Endothelial cell of umbilical vein (primary cell): ENCODE results near the gene AHNAK2. TPM values are rescaled to one million over a fixed set of nuclear protein-coding genes. Genes with fewer than 3 reads are reported as not detected.
"Not testable (repeated sequence)": the region's sequence is repeated elsewhere in the genome, so short reads cannot be mapped to it uniquely, and the experiment has no call there.

Experiments used
- BruUV-seq: library from RNA; stranded (reverse); fragments of 400-500 nt; replicated peaks from 2 replicates; lab custom pipeline; 2021; lab: Mats Ljungman, UMichigan
- CTCF ChIA-PET: fragments of 300-600, 350-600 bp; sonication (Branson Sonifier 250); formaldehyde crosslinking; loops from one replicate; lab custom pipeline; 2021; ENCODE audit warnings: antibody characterized with exemption, inconsistent platforms; lab: Charles Lee
- POLR2A ChIA-PET: fragments of 300-600, 350-600 bp; sonication (Branson Sonifier 250); formaldehyde crosslinking; loops from one replicate; lab custom pipeline; 2021; ENCODE audit warnings: antibody characterized with exemption, inconsistent platforms; lab: Charles Lee
- DNase-seq: peaks from one replicate; pipeline ENCODE4 v3.0.0-alpha.2; 2011; ENCODE audit warnings: low read depth, low spot score
- FAIRE-seq: peaks from 2 replicates; lab custom pipeline; 2011; peaks lifted over from hg19 to GRCh38; lab: Jason Lieb, UNC
- H2AFZ ChIP-seq: 2 replicates; pipeline ENCODE4 v1.6.0; 2012; ENCODE audit warnings: low read depth, low read length, control low read depth, inconsistent platforms
- H3K27ac ChIP-seq: 2 replicates; pipeline ENCODE4 v1.5.1; 2011; ENCODE audit warnings: low read depth, mild to moderate bottlenecking, control low read depth, low read length, moderate library complexity; ENCODE audit not compliant: insufficient read depth
- H3K27me3 ChIP-seq, 2 experiments: 2 replicates each; pipeline versions ENCODE4 v1.6.0 to v1.6.1; 2011; ENCODE audit warnings: low read length in 2 of 2, mixed read lengths in 1 of 2; ENCODE audit not compliant: control insufficient read depth in 2 of 2, insufficient read depth in 2 of 2
- H3K36me3 ChIP-seq, 2 experiments: 2 replicates in 1 of 2; 3 replicates in 1 of 2; pipeline ENCODE4 v1.5.1; 2011; ENCODE audit warnings: low read length in 2 of 2, mild to moderate bottlenecking in 1 of 2, moderate library complexity in 1 of 2; ENCODE audit not compliant: control insufficient read depth in 2 of 2, insufficient read depth in 2 of 2; ENCODE audit errors: extremely low read depth in 1 of 2
- H3K4me1 ChIP-seq: 3 replicates; pipeline ENCODE4 v1.5.1; 2011; ENCODE audit warnings: mild to moderate bottlenecking, low read length; ENCODE audit not compliant: control insufficient read depth, insufficient read depth; ENCODE audit errors: extremely low read depth
- H3K4me2 ChIP-seq: 2 replicates; pipeline ENCODE4 v1.6.1; 2011; ENCODE audit warnings: low read length, control low read depth, mixed read lengths; ENCODE audit not compliant: insufficient read depth
- H3K4me3 ChIP-seq, 3 experiments: fragments of 200-600 bp in 1 of 3; sonication (generic), shearing (Covaris generic) in 1 of 3; replicated peaks in 1 of 3; 2 replicates each; pipeline ENCODE4 v1.5.1; 2011 to 2016; ENCODE audit warnings: control low read depth in 3 of 3, low read length in 3 of 3, mild to moderate bottlenecking in 2 of 3, inconsistent platforms in 1 of 3, low read depth in 1 of 3, moderate library complexity in 1 of 3; ENCODE audit not compliant: insufficient read depth in 1 of 3
- H3K79me2 ChIP-seq: 2 replicates; pipeline ENCODE4 v1.6.0; 2012; ENCODE audit warnings: low read length, inconsistent platforms; ENCODE audit not compliant: control insufficient read depth, insufficient read depth
- H3K9ac ChIP-seq: replicated peaks from 2 replicates; pipeline ENCODE3; 2011; ENCODE audit warnings: low read length, control low read depth; ENCODE audit not compliant: insufficient read depth; ENCODE audit errors: extremely low read depth
- H3K9me1 ChIP-seq: replicated peaks from 3 replicates; pipeline ENCODE4 v1.6.0; 2011; ENCODE audit warnings: mild to moderate bottlenecking, low read length; ENCODE audit not compliant: control insufficient read depth, insufficient read depth; ENCODE audit errors: extremely low read depth
- H3K9me3 ChIP-seq: replicated peaks from 2 replicates; pipeline ENCODE4 v1.5.1; 2012; ENCODE audit warnings: low read length, inconsistent platforms; ENCODE audit not compliant: control insufficient read depth, insufficient read depth
- H4K20me1 ChIP-seq: replicated peaks from 2 replicates; pipeline ENCODE3; 2011; ENCODE audit warnings: mild to moderate bottlenecking, low read length; ENCODE audit not compliant: control insufficient read depth, insufficient read depth; ENCODE audit errors: extremely low read depth
- EZH2 ChIP-seq: IDR thresholded peaks from 2 replicates; pipeline ENCODE4 v1.6.1; 2012; ENCODE audit warnings: borderline replicate concordance, low read depth, mild to moderate bottlenecking, moderate library complexity, low read length, inconsistent platforms; ENCODE audit not compliant: severe bottlenecking
- FOS ChIP-seq: IDR thresholded peaks from 2 replicates; pipeline ENCODE4 v1.6.1; 2011; ENCODE audit warnings: mild to moderate bottlenecking, low read length, moderate library complexity, borderline replicate concordance; ENCODE audit not compliant: insufficient read depth
- GATA2 ChIP-seq: IDR thresholded peaks from 2 replicates; pipeline ENCODE4 v1.7.0; 2011; ENCODE audit warnings: low read depth, mild to moderate bottlenecking, moderate library complexity, mixed read lengths, low read length; ENCODE audit not compliant: insufficient read length, insufficient read depth
- JUN ChIP-seq: IDR thresholded peaks from 2 replicates; pipeline ENCODE4 v1.6.1; 2011; ENCODE audit warnings: borderline replicate concordance, low read depth; ENCODE audit not compliant: insufficient read length, insufficient read depth
- MAX ChIP-seq: IDR thresholded peaks from 2 replicates; pipeline ENCODE4 v1.6.1; 2011; ENCODE audit not compliant: insufficient read depth, insufficient read length
- MYC ChIP-seq: IDR thresholded peaks from one replicate; pipeline ENCODE4 v1.6.1; 2011; ENCODE audit warnings: mild to moderate bottlenecking, low read depth, low read length
- POLR2A ChIP-seq: IDR thresholded peaks from 2 replicates; pipeline ENCODE4 v1.6.1; 2012; ENCODE audit warnings: low read depth, mild to moderate bottlenecking, control low read depth, low read length
- POLR2AphosphoS5 ChIP-seq: IDR thresholded peaks from 2 replicates; pipeline ENCODE4 v1.6.1; 2012; ENCODE audit warnings: low read depth, mild to moderate bottlenecking, control low read depth, low read length, moderate library complexity; ENCODE audit not compliant: insufficient read depth
- dilution Hi-C: fragments of 300-500 bp; cut with MboI; formaldehyde crosslinking; loops from one replicate; pipeline ENCODE4 v1.15.0; 2019; ENCODE audit warnings: low sequenced_read_pairs; ENCODE audit not compliant: extremely low pct_ligation_motif_present
- intact Hi-C: fragments of 100-400 bp; cut with micrococcal nuclease; formaldehyde crosslinking; loops from one replicate; pipeline ENCODE4 v1.10.0; 2022
- polyA plus RNA-seq, 4 experiments: library from polyadenylated mRNA; depleted of rRNA in 3 of 4; stranded (reverse) in 3 of 4; unstranded in 1 of 4; fragments of >200 nt; gene quantifications; 2 replicates each; pipeline versions ENCODE4 v1.2.1 to v1.2.3, GENCODE V29; 2011 to 2012; ENCODE audit warnings: missing spikeins in 1 of 4
- total RNA-seq: library from RNA; stranded (reverse); gene quantifications from 2 replicates; pipeline ENCODE4 v1.2.3, GENCODE V29; 2021

Gene AHNAK2
- total and polyA plus RNA-seq, 2 donors (not counting 3 experiments of a cell fraction or from before 2014, with no cell fraction given): 17.7 to 68.7 TPM

GRCh38 chr14:104912053-104912452 lies 66.1 kb downstream of the AHNAK2 start:
- DNase-seq (no peak), FAIRE-seq (no peak)
- POLR2A ChIA-PET: no interaction called here
- Histone ChIP-seq H3K4me2 (no peak overlapping the region), H3K4me3 (no peak overlapping the region), H3K9me3 (no peaks in the 10 kb centered on the region), H3K27ac (no peak overlapping the region), H3K4me1 (no peaks in the 10 kb centered on the region), H3K79me2 (no peaks in the 10 kb centered on the region), H3K27me3 (peaks cover 10 to 11% of the 10 kb centered on the region in 2 experiments), H3K9me1 (no peaks in the 10 kb centered on the region), H3K36me3 (no peaks in the 10 kb centered on the region), H3K9ac (no peak overlapping the region), H4K20me1 (no peaks in the 10 kb centered on the region), H2AFZ (no peak overlapping the region)
- BruUV-seq: no TSS peak
- dilution Hi-C loops (no loop called here), intact Hi-C loops (no loop called here)
- CTCF ChIA-PET: no interaction called here
- TF ChIP-seq GATA2 (no peak), MYC (no peak), EZH2 (no peak), MAX (no peak), POLR2A (no peak), POLR2AphosphoS5 (no peak)

- H3K9ac ChIP-seq: no peak overlapping the region
- H3K36me3 ChIP-seq: no peaks in the 10 kb centered on the region
- intact Hi-C loops (no loop called here), dilution Hi-C loops (no loop called here)
- BruUV-seq: no TSS peak
- TF ChIP-seq GATA2 (no peak), MYC (no peak), FOS (no peak), JUN (no peak), POLR2A (no peak)
- H3K9me3 ChIP-seq: no peaks in the 10 kb centered on the region
- no peak for DNase-seq
- H3K79me2 ChIP-seq: no peaks in the 10 kb centered on the region
- H3K9me1 ChIP-seq: no peaks in the 10 kb centered on the region
- no peaks in the 10 kb centered on the region for H3K4me1 ChIP-seq
- H3K27ac ChIP-seq: no peak overlapping the region
- H3K4me2 ChIP-seq: no peak overlapping the region
- H3K27me3 ChIP-seq: peaks cover 10 to 11% of the 10 kb centered on the region in 2 experiments
- CTCF ChIA-PET: interaction anchor here (0.8 kb wide), 1 partner anchor 12 kb away, joined by 3 read pairs; no protein-coding TSS in a partner anchor
- no peak overlapping the region for H3K4me3 ChIP-seq
- FAIRE-seq: no peak
- no peak overlapping the region for H2AFZ ChIP-seq
- no peaks in the 10 kb centered on the region for H4K20me1 ChIP-seq
- POLR2A ChIA-PET: no interaction called here
Observed at GRCh38 chr14:104908303-104908702, 69.9 kb downstream of the AHNAK2 start.

DNA sequence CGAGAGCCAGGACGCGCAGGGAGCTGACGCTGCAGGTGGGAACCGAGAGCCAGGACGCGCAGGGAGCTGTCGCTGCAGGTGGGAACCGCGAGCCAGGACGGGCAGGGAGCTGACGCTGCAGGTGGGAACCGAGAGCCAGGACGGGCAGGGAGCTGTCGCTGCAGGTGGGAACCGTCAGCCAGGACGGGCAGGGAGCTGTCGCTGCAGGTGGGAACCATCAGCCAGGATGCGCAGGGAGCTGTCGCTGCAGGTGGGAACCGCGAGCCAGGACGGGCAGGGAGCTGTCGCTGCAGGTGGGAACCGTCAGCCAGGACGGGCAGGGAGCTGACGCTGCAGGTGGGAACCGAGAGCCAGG lies 72.6 kb downstream of the AHNAK2 start:
- FAIRE-seq, H3K27ac ChIP-seq, H3K9me1 ChIP-seq, intact Hi-C loops, H3K79me2 ChIP-seq, DNase-seq, H3K4me2 ChIP-seq, H3K4me3 ChIP-seq, dilution Hi-C loops, H3K9ac ChIP-seq, H3K9me3 ChIP-seq, H4K20me1 ChIP-seq, H3K4me1 ChIP-seq, H2AFZ ChIP-seq, BruUV-seq, H3K36me3 ChIP-seq: not testable (repeated sequence)
- POLR2A ChIA-PET: interaction anchor here (0.7 kb wide), 1 partner anchor 11 kb away, joined by 3 read pairs; no protein-coding TSS in a partner anchor
- CTCF ChIA-PET: interaction anchor here (1.4 kb wide), 1 partner anchor 10 kb away, joined by 8 read pairs; no protein-coding TSS in a partner anchor
- peaks cover 10 to 11% of the 10 kb centered on the region in 2 experiments for H3K27me3 ChIP-seq
